ENCODE results near the gene CDC25B.
"Not testable (repeated sequence)": the region's sequence is repeated elsewhere in the genome, so short reads cannot be mapped to it uniquely, and the experiment has no call there.

The CDC25B gene

GRCh38 chr20:3787324-3788014, 8.6 kb upstream of the CDC25B start:
- DNase-seq (ENCODE audit: low read depth): no peak
- H3K4me3 ChIP-seq (ENCODE audit: control insufficient read depth, low read depth, low read length): no peak overlapping the region
- no peak for TF ChIP-seq CTCF (IDR thresholded peaks at IDR 0.05; ENCODE audit: control insufficient read depth, insufficient read depth, low read depth, low read length, missing control alignments)

GRCh38 chr20:3788685-3789155, 7.4 kb upstream of the CDC25B start:
- DNase-seq (ENCODE audit: low read depth): no peak
- TF ChIP-seq CTCF (IDR thresholded peaks at IDR 0.05; ENCODE audit: control insufficient read depth, insufficient read depth, low read depth, low read length, missing control alignments): no peak
- no peak overlapping the region for H3K4me3 ChIP-seq (ENCODE audit: control insufficient read depth, low read depth, low read length)

GRCh38 chr20:3789201-3789600, 6.9 kb upstream of the CDC25B start:
- DNase-seq (ENCODE audit: low read depth); H3K4me3 ChIP-seq (ENCODE audit: control insufficient read depth, low read depth, low read length): not testable (repeated sequence)

- not testable (repeated sequence) for H3K4me3 ChIP-seq (ENCODE audit: control insufficient read depth, low read depth, low read length); DNase-seq (ENCODE audit: low read depth)
These were observed 1.9 kb upstream of the CDC25B start for GRCh38 chr20:3794168-3794567.

GRCh38 chr20:3794701-3795420, 1.2 kb upstream of the CDC25B start:
- no peak for TF ChIP-seq CTCF (IDR thresholded peaks at IDR 0.05; ENCODE audit: control insufficient read depth, insufficient read depth, low read depth, low read length, missing control alignments)
- peak overlapping the region; percentile 79 for H3K4me3 ChIP-seq (ENCODE audit: control insufficient read depth, low read depth, low read length)
- no peak for DNase-seq (ENCODE audit: low read depth)

- TF ChIP-seq CTCF (IDR thresholded peaks at IDR 0.05; ENCODE audit: control insufficient read depth, insufficient read depth, low read depth, low read length, missing control alignments): no peak
- DNase-seq (ENCODE audit: low read depth): no peak
- peak overlapping the region; percentile 79 for H3K4me3 ChIP-seq (ENCODE audit: control insufficient read depth, low read depth, low read length)
These were observed 541 bp downstream of the CDC25B start for GRCh38 chr20:3796477-3797225.

GRCh38 chr20:3797226-3797545, 1.1 kb downstream of the CDC25B start:
- H3K4me3 ChIP-seq (ENCODE audit: control insufficient read depth, low read depth, low read length): peak overlapping the region; percentile 79
- no peak for TF ChIP-seq CTCF (IDR thresholded peaks at IDR 0.05; ENCODE audit: control insufficient read depth, insufficient read depth, low read depth, low read length, missing control alignments)
- no peak for DNase-seq (ENCODE audit: low read depth)
